OCI-M1 (cell line): ENCODE results near the gene ARHGEF5.
"Not testable (repeated sequence)": the region's sequence is repeated elsewhere in the genome, so short reads cannot be mapped to it uniquely, and the experiment has no call there.

ENCODE experiments used
- DNase-seq: peaks from one replicate; lab custom pipeline; 2025; lab: John Stamatoyannopoulos, UW

ARHGEF5 gene

GRCh38 chr7:144355176-144355822 is at the start of gene ARHGEF5:
ARHGEF5 (plus strand) TSS chr7:144355402; CDS start chr7:144362670, 7,268 bp downstream.
- not testable (repeated sequence) for DNase-seq

- DNase-seq: not testable (repeated sequence)
These were observed 45.5 kb upstream of the ARHGEF5 start for GRCh38 chr7:144309702-144310101.

- not testable (repeated sequence) for DNase-seq
These were observed 44.0 kb upstream of the ARHGEF5 start for GRCh38 chr7:144311218-144311617.

- DNase-seq: not testable (repeated sequence)
These were observed 43.2 kb upstream of the ARHGEF5 start, which contains the start of gene OR2A1 for GRCh38 chr7:144311872-144312469. OR2A1 (plus strand) TSS chr7:144312419; CDS start chr7:144318125, 5,706 bp downstream.

GRCh38 chr7:144317537-144317936 is 37.7 kb upstream of the ARHGEF5 start:
- DNase-seq: not testable (repeated sequence)

GRCh38 chr7:144319547-144319946 is 35.7 kb upstream of the ARHGEF5 start:
- not testable (repeated sequence) for DNase-seq

- DNase-seq: not testable (repeated sequence)
These were observed 33.5 kb upstream of the ARHGEF5 start for GRCh38 chr7:144321677-144322206.

- not testable (repeated sequence) for DNase-seq
These were observed 31.8 kb upstream of the ARHGEF5 start for GRCh38 chr7:144323359-144323758.

GRCh38 chr7:144325868-144326267 is 29.3 kb upstream of the ARHGEF5 start:
- DNase-seq: not testable (repeated sequence)

- not testable (repeated sequence) for DNase-seq
These were observed 25.2 kb upstream of the ARHGEF5 start for GRCh38 chr7:144330044-144330443.

GRCh38 chr7:144331221-144331995 is 23.8 kb upstream of the ARHGEF5 start:
- not testable (repeated sequence) for DNase-seq

GRCh38 chr7:144331996-144332288 is 23.3 kb upstream of the ARHGEF5 start:
- DNase-seq: not testable (repeated sequence)

GRCh38 chr7:144348625-144349024 is 6.6 kb upstream of the ARHGEF5 start:
- DNase-seq: not testable (repeated sequence)

GRCh38 chr7:144351667-144352066 is 3.5 kb upstream of the ARHGEF5 start:
- not testable (repeated sequence) for DNase-seq

- DNase-seq: not testable (repeated sequence)
These were observed 983 bp downstream of the ARHGEF5 start for GRCh38 chr7:144356185-144356584.

- DNase-seq: not testable (repeated sequence)
These were observed 1.7 kb downstream of the ARHGEF5 start for GRCh38 chr7:144356860-144357259.

- DNase-seq: not testable (repeated sequence)
These were observed 6.9 kb downstream of the ARHGEF5 start for GRCh38 chr7:144362061-144362460.

- not testable (repeated sequence) for DNase-seq
These were observed 10.3 kb downstream of the ARHGEF5 start for GRCh38 chr7:144365523-144365922.

- DNase-seq: not testable (repeated sequence)
These were observed 12.0 kb downstream of the ARHGEF5 start for GRCh38 chr7:144367250-144367649.

GRCh38 chr7:144369221-144369620 is 14.0 kb downstream of the ARHGEF5 start:
- not testable (repeated sequence) for DNase-seq

- no peak for DNase-seq
These were observed 23.4 kb downstream of the ARHGEF5 start for GRCh38 chr7:144378651-144379050.

GRCh38 chr7:144379776-144380384 is 24.7 kb downstream of the ARHGEF5 start:
- DNase-seq: no peak
